Stimulated activated CD4-positive, alpha-beta T cell treated with anti-CD3 and anti-CD28 coated beads, Interleukin-1b, Interleukin-23, amount 100 ng/mL, for 48 hours (primary cell): ENCODE results near the gene SLC1A7.

ENCODE experiments used
- DNase-seq: peaks from one replicate; pipeline ENCODE4 v3.0.0-alpha.2; 2020

Gene SLC1A7

GRCh38 chr1:53090227-53091147 is 52.0 kb downstream of the SLC1A7 start:
- DNase-seq, result no peak

- DNase-seq, result no peak
These were observed 52.8 kb downstream of the SLC1A7 start for GRCh38 chr1:53089478-53090226.

GRCh38 chr1:53088616-53089300 is 53.7 kb downstream of the SLC1A7 start:
- no peak for DNase-seq

GRCh38 chr1:53087332-53088285 is 54.8 kb downstream of the SLC1A7 start:
- no peak for DNase-seq

- no peak for DNase-seq
These were observed 55.9 kb downstream of the SLC1A7 start for GRCh38 chr1:53086491-53087070.

- DNase-seq, result no peak
These were observed 57.0 kb downstream of the SLC1A7 start for GRCh38 chr1:53085405-53085804.

GRCh38 chr1:53084589-53084971 is 57.9 kb downstream of the SLC1A7 start:
- no peak for DNase-seq

GRCh38 chr1:53083636-53084588 is 58.5 kb downstream of the SLC1A7 start:
- no peak for DNase-seq

GRCh38 chr1:53082826-53083455 is 59.5 kb downstream of the SLC1A7 start:
- no peak for DNase-seq

GRCh38 chr1:53081384-53082066 is 60.9 kb downstream of the SLC1A7 start:
- DNase-seq, result no peak

- no peak for DNase-seq
These were observed 61.7 kb downstream of the SLC1A7 start for GRCh38 chr1:53080769-53081168.

GRCh38 chr1:53080041-53080440 is 62.4 kb downstream of the SLC1A7 start:
- no peak for DNase-seq

GRCh38 chr1:53079251-53079650 is 63.2 kb downstream of the SLC1A7 start:
- no peak for DNase-seq

GRCh38 chr1:53078333-53079101 is 63.9 kb downstream of the SLC1A7 start:
- no peak for DNase-seq

- no peak for DNase-seq
These were observed 64.9 kb downstream of the SLC1A7 start for GRCh38 chr1:53077599-53077965.

- DNase-seq, result no peak
These were observed 65.5 kb downstream of the SLC1A7 start for GRCh38 chr1:53076721-53077598.

- no peak for DNase-seq
These were observed 66.3 kb downstream of the SLC1A7 start for GRCh38 chr1:53076165-53076564.

- DNase-seq, result no peak
These were observed 66.7 kb downstream of the SLC1A7 start for GRCh38 chr1:53075761-53076163.
